Activated CD8-positive, alpha-beta memory T cell treated with anti-CD3 and anti-CD28 coated beads, Interleukin-2, amount 50 U/mL, for 1 hour (primary cell): Measurements from ENCODE around the gene APBA1.

Experiments used
- DNase-seq: peaks from one replicate; pipeline ENCODE4 v3.0.0-alpha.2; 2020; ENCODE audit errors: extremely low read depth

Gene APBA1

GRCh38 chr9:69579032-69579758, 93.0 kb downstream of the APBA1 start:
- no peak for DNase-seq

GRCh38 chr9:69578026-69578425, 94.1 kb downstream of the APBA1 start:
- DNase-seq = no peak

GRCh38 chr9:69577123-69577522, 95.0 kb downstream of the APBA1 start:
- no peak for DNase-seq

GRCh38 chr9:69574057-69574456, 98.1 kb downstream of the APBA1 start:
- DNase-seq = no peak

- DNase-seq = no peak
Observed at GRCh38 chr9:69573651-69574050, 98.5 kb downstream of the APBA1 start.

GRCh38 chr9:69572611-69573010, 99.6 kb downstream of the APBA1 start:
- DNase-seq = no peak

GRCh38 chr9:69571032-69571431, 101.1 kb downstream of the APBA1 start:
- no peak for DNase-seq

GRCh38 chr9:69569738-69570451, 102.3 kb downstream of the APBA1 start:
- DNase-seq = no peak

GRCh38 chr9:69564557-69564956, 107.6 kb downstream of the APBA1 start:
- DNase-seq = no peak

GRCh38 chr9:69559126-69559525, 113.0 kb downstream of the APBA1 start:
- no peak for DNase-seq

GRCh38 chr9:69556707-69557106, 115.5 kb downstream of the APBA1 start:
- no peak for DNase-seq

GRCh38 chr9:69555802-69556201, 116.4 kb downstream of the APBA1 start:
- no peak for DNase-seq

- no peak for DNase-seq
Observed at GRCh38 chr9:69554945-69555344, 117.2 kb downstream of the APBA1 start.

- DNase-seq = no peak
Observed at GRCh38 chr9:69549310-69550202, 122.6 kb downstream of the APBA1 start.

- no peak for DNase-seq
Observed at GRCh38 chr9:69548681-69549080, 123.5 kb downstream of the APBA1 start.

GRCh38 chr9:69546265-69546664, 125.9 kb downstream of the APBA1 start:
- no peak for DNase-seq

GRCh38 chr9:69542942-69543704, 129.0 kb downstream of the APBA1 start:
- DNase-seq = no peak

- DNase-seq = no peak
Observed at GRCh38 chr9:69542058-69542457, 130.1 kb downstream of the APBA1 start.

- DNase-seq = no peak
Observed at GRCh38 chr9:69535911-69536310, 136.3 kb downstream of the APBA1 start.

GRCh38 chr9:69535286-69535832, 136.8 kb downstream of the APBA1 start:
- no peak for DNase-seq

- DNase-seq = no peak
Observed at GRCh38 chr9:69532396-69532795, 139.8 kb downstream of the APBA1 start.
